Activated CD8-positive, alpha-beta T cell treated with anti-CD3 and anti-CD28 coated beads for 36 hours (primary cell): ENCODE results near the gene SEC63. TPM values are rescaled to one million over a fixed set of nuclear protein-coding genes. Genes with fewer than 3 reads are reported as not detected.
"Not testable (repeated sequence)": the region's sequence is repeated elsewhere in the genome, so short reads cannot be mapped to it uniquely, and the experiment has no call there.

Experiments used
- ATAC-seq: fragments of 200-7000 bp; cut with Tn5 transposase; one replicate; pipeline ENCODE4 v1.10.0; 2021; ENCODE audit warnings: mild to moderate bottlenecking, moderate library complexity
- CTCF ChIA-PET: fragments of 350-600 bp; sonication (Branson Sonifier 250); formaldehyde crosslinking; loops from one replicate; lab custom pipeline; 2021; ENCODE audit warnings: antibody characterized with exemption; lab: Charles Lee
- POLR2A ChIA-PET: fragments of 350-600 bp; sonication (Branson Sonifier 250); formaldehyde crosslinking; loops from one replicate; lab custom pipeline; 2021; ENCODE audit warnings: antibody characterized with exemption; lab: Charles Lee
- DNase-seq: peaks from one replicate; pipeline ENCODE4 v3.0.0-alpha.2; 2020
- H3K27ac Mint-ChIP-seq: one replicate; pipeline ENCODE4 v1.8.0; 2021; ENCODE audit warnings: mild to moderate bottlenecking, mixed read lengths
- H3K27me3 Mint-ChIP-seq: one replicate; pipeline ENCODE4 v1.8.0; 2021; ENCODE audit warnings: mixed read lengths
- H3K36me3 Mint-ChIP-seq: one replicate; pipeline ENCODE4 v1.8.0; 2021; ENCODE audit warnings: low read depth, mixed read lengths
- H3K4me1 Mint-ChIP-seq: one replicate; pipeline ENCODE4 v1.8.0; 2021; ENCODE audit warnings: low read depth, mixed read lengths
- H3K4me3 Mint-ChIP-seq: one replicate; pipeline ENCODE4 v1.8.0; 2021; ENCODE audit warnings: mild to moderate bottlenecking, moderate library complexity, mixed read lengths
- H3K9me3 Mint-ChIP-seq: one replicate; pipeline ENCODE4 v1.8.0; 2021; ENCODE audit warnings: mixed read lengths
- intact Hi-C: fragments of 100-400 bp; cut with micrococcal nuclease; formaldehyde crosslinking; loops from one replicate; pipeline ENCODE4 v1.10.0; 2022
- total RNA-seq, 2 experiments: library from RNA; stranded (reverse); gene quantifications; one replicate each; pipeline ENCODE4 v1.2.3, GENCODE V29; 2021
- TF ChIP-seq, protein P1 (sequence below): fragments of 200-600 bp; IDR thresholded peaks from one replicate; pipeline ENCODE4 v1.8.0; 2022; ENCODE audit warnings: antibody characterized with exemption, mild to moderate bottlenecking

The SEC63 gene
- total RNA-seq, 2 experiments from 2014 or later: 89.9 to 90.7 TPM

DNA sequence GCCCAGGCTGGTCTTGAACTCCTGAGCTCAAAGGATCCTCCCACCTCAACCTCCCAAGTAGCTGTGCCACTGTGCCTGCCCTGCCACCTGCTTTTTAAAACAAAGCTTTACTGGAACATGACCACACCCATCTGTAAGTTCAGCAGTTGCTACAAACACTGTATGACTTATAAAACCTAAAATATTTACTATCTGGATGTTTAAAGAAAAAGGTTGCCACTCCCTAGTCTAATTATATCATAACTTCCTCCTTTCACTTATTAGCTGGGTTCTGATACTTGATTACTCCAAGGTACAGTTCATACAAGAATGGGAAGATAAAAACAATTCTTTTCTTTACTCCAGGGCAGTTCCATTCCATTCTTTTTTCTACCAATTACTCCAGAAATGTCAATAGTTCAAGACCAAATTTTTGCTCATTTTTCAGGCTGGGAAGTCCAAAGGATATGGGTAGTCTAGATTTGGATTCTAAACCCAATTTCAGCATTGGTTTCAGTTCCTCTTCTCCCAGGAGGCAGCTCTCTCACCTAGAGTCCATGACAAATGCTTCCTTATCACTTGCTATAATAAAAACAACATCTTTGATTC, 63.1 kb downstream of the SEC63 start:
- ATAC-seq (no peak), DNase-seq (no peak)
- CTCF ChIA-PET: interaction anchor here (1.2 kb wide), 2 partner anchors 47 to 155 kb away, joined by 3 read pairs; no protein-coding TSS in a partner anchor
- no peak overlapping the region for H3K27ac Mint-ChIP-seq
- H3K9me3 Mint-ChIP-seq: no peaks in the 10 kb centered on the region
- H3K4me1 Mint-ChIP-seq: no peaks in the 10 kb centered on the region
- no peaks in the 10 kb centered on the region for H3K27me3 Mint-ChIP-seq
- intact Hi-C loops: no loop called here
- POLR2A ChIA-PET: interaction anchor here (0.6 kb wide), 1 partner anchor 52 kb away, joined by 3 read pairs; no protein-coding TSS in a partner anchor
- peaks cover 58% of the 10 kb centered on the region for H3K36me3 Mint-ChIP-seq
- TF ChIP-seq, protein P1, sequence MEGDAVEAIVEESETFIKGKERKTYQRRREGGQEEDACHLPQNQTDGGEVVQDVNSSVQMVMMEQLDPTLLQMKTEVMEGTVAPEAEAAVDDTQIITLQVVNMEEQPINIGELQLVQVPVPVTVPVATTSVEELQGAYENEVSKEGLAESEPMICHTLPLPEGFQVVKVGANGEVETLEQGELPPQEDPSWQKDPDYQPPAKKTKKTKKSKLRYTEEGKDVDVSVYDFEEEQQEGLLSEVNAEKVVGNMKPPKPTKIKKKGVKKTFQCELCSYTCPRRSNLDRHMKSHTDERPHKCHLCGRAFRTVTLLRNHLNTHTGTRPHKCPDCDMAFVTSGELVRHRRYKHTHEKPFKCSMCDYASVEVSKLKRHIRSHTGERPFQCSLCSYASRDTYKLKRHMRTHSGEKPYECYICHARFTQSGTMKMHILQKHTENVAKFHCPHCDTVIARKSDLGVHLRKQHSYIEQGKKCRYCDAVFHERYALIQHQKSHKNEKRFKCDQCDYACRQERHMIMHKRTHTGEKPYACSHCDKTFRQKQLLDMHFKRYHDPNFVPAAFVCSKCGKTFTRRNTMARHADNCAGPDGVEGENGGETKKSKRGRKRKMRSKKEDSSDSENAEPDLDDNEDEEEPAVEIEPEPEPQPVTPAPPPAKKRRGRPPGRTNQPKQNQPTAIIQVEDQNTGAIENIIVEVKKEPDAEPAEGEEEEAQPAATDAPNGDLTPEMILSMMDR: no peak
- no peak overlapping the region for H3K4me3 Mint-ChIP-seq

DNA sequence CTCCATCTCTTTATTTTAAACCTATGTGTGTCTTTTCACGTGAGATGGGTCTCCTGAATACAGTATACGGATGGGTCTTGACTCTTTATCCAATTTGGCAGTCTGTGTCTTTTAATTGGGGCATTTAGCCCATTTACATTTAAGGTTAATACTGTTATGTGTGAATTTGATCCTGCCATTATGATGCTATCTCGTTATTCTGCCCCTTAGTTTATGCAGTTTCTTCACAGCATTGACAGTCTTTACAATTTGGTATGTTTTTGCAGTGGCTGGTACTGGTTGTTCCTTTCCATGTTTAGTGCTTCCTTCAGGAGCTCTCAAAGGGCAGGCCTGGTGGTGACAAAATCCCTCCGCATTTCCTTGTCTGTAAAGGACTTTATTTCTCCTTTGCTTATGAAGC, 67.6 kb downstream of the SEC63 start:
- H3K27ac Mint-ChIP-seq, H3K4me3 Mint-ChIP-seq, intact Hi-C loops, POLR2A ChIA-PET, H3K4me1 Mint-ChIP-seq, DNase-seq, CTCF ChIA-PET, ATAC-seq, H3K27me3 Mint-ChIP-seq, H3K9me3 Mint-ChIP-seq: not testable (repeated sequence)
- peaks cover 80% of the 10 kb centered on the region for H3K36me3 Mint-ChIP-seq

DNA sequence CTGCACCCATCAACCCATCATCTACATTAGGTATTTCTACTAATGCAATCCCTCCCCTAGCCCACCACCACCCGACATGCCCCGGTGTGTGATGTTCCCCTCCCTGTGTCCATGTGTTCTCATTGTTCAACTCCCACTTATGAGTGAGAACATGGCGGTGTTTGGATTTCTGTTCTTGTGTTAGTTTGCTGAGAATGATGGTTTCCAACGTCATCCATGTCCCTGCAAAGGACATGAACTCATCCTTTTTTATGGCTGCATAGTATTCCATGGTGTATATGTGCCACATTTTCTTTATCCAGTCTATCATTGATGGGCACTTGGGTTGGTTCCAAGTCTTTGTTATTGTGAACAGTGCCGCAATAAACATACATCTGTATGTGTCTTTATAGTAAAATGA, 72.1 kb downstream of the SEC63 start:
- CTCF ChIA-PET: interaction anchor here (2.5 kb wide), 1 partner anchor 19 kb away, joined by 9 read pairs; no protein-coding TSS in a partner anchor

DNA sequence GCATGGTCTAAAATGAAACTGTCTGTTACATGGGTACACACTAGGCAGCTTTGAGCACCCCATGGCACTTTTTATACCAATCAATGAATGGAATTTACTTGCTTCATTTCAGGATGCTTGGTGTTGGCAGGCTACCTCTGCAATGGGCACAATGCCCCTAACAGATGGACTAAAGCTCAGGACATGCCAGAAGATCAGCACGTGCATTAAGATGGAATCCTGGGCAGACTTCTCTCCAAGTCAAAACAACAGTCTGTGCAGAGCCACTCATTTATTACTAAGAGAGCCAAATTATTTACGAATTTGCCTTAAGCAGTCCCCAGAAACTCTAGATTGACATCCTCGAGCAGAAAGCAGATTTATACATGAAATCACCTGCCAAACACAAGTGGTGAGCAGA, 78.1 kb downstream of the SEC63 start:
- Mint-ChIP-seq H3K27ac (no peak overlapping the region), H3K9me3 (no peaks in the 10 kb centered on the region), H3K4me3 (no peak overlapping the region), H3K4me1 (no peaks in the 10 kb centered on the region), H3K36me3 (peaks cover 24% of the 10 kb centered on the region), H3K27me3 (no peaks in the 10 kb centered on the region)
- intact Hi-C loops: no loop called here
- POLR2A ChIA-PET: interaction anchor here (1.4 kb wide), 1 partner anchor 51 kb away, joined by 3 read pairs; no protein-coding TSS in a partner anchor
- no peak for ATAC-seq
- CTCF ChIA-PET: interaction anchor here (1.2 to 2.4 kb wide), 2 partner anchors 13 to 20 kb away, joined by 4 to 7 read pairs; no protein-coding TSS in a partner anchor
- TF ChIP-seq, protein P1: no peak
- no peak for DNase-seq

More for the DNA sequence above, 72.1 kb downstream of the SEC63 start:
- H3K27me3 Mint-ChIP-seq, DNase-seq, intact Hi-C loops, H3K9me3 Mint-ChIP-seq, H3K27ac Mint-ChIP-seq, H3K4me3 Mint-ChIP-seq, ATAC-seq, POLR2A ChIA-PET, H3K4me1 Mint-ChIP-seq: not testable (repeated sequence)
- H3K36me3 Mint-ChIP-seq: peaks cover 46% of the 10 kb centered on the region

DNA sequence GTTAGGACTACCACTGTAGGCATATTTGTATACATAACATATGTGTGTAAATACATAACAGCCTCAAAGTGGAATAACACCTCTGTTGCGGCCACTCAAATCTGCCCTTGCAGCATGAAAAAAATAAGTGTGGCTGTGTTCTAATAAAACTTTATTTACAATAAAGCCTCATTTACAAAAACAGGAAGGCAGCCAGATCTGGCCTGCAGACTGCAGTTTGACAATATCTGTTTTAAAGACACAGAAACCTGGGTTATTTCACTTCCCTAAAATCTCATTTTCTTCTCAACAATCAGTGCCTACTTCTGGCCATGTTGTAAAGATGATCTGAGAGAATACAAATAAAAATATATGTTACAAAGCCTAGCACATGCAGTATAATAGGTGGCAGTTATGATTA, 80.0 kb downstream of the SEC63 start:
- TF ChIP-seq, protein P1: no peak
- peaks cover 34% of the 10 kb centered on the region for H3K36me3 Mint-ChIP-seq

DNA sequence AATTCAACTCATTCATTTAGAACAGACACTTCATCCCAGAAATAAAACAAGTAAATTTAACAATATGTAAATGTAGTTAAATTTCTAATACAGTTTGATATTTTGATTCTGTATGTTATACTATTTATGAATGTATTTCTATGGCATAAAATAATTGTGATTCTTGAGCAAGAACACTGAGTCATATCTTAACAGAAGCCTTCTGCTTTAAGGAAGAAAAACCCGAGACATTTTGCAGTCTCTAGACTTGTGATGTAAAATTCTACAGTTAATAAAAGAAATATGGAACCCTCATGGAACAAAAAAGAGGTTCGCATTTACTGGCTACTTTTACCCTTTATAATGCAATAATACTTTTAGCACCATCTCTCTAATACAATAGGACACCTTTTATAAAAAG, 86.0 kb downstream of the SEC63 start:
- Mint-ChIP-seq H3K27ac (no peak overlapping the region), H3K4me3 (no peak overlapping the region), H3K4me1 (peaks cover 21% of the 10 kb centered on the region), H3K27me3 (no peaks in the 10 kb centered on the region), H3K9me3 (no peaks in the 10 kb centered on the region), H3K36me3 (peaks cover 28% of the 10 kb centered on the region)
- no peak for ATAC-seq
- ChIA-PET POLR2A (no interaction called here), CTCF (no interaction called here)
- TF ChIP-seq, protein P1: no peak
- no peak for DNase-seq
- intact Hi-C loops: no loop called here

More for the DNA sequence above, 80.0 kb downstream of the SEC63 start:
- intact Hi-C loops: no loop called here
- Mint-ChIP-seq H3K4me3 (no peak overlapping the region), H3K27ac (no peak overlapping the region), H3K9me3 (no peaks in the 10 kb centered on the region), H3K4me1 (no peaks in the 10 kb centered on the region), H3K27me3 (no peaks in the 10 kb centered on the region)
- DNase-seq (no peak), ATAC-seq (no peak)
- ChIA-PET POLR2A (no interaction called here), CTCF (interaction anchor here (1.0 to 1.6 kb wide), 2 partner anchors 9 to 172 kb away, joined by 3 to 7 read pairs; no protein-coding TSS in a partner anchor)

DNA sequence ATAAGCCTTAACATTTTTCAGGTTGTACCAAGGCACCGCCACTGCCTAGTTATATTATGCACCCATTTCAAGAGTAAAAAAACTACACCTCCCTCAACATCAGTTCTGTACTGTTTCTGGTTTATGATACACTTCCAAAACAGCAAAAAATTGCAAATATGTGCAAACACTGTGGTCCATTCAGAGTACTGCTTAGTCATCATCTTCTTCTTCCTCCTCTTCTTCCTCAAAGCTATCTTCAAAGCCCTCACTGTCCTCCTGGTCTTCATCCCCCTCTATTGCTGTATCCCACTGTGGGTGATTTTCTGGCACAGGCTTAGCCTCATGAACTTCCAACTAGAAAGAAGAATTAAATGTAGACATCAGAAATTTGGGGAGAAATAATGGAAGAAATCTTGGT, 86.5 kb downstream of the SEC63 start:
- POLR2A ChIA-PET, DNase-seq, ATAC-seq, H3K9me3 Mint-ChIP-seq, intact Hi-C loops, H3K27me3 Mint-ChIP-seq, H3K4me3 Mint-ChIP-seq: not testable (repeated sequence)
- H3K27ac Mint-ChIP-seq: peak overlapping the region; percentile 31
- H3K36me3 Mint-ChIP-seq: peaks cover 28% of the 10 kb centered on the region
- H3K4me1 Mint-ChIP-seq: peaks cover 21% of the 10 kb centered on the region
- CTCF ChIA-PET: interaction anchor here (1.0 to 1.3 kb wide), 2 partner anchors 23 to 131 kb away, joined by 3 to 5 read pairs; no protein-coding TSS in a partner anchor
